Stimulated activated CD8-positive, alpha-beta memory T cell treated with anti-CD3 and anti-CD28 coated beads, Interleukin-2, amount 100 ng/mL, for 48 hours (primary cell): ENCODE data around the gene ALDH3B1.

ENCODE experiments used
- DNase-seq, 2 donors: peaks; one replicate each; pipeline ENCODE4 v3.0.0-alpha.2; 2020; ENCODE audit warnings: low read depth in 2 of 2

The ALDH3B1 gene

GRCh38 chr11:68044145-68044813 lies 34.2 kb downstream of the ALDH3B1 start:
- DNase-seq = no peak

GRCh38 chr11:68044898-68045351 lies 34.8 kb downstream of the ALDH3B1 start:
- DNase-seq = no peak

DNA sequence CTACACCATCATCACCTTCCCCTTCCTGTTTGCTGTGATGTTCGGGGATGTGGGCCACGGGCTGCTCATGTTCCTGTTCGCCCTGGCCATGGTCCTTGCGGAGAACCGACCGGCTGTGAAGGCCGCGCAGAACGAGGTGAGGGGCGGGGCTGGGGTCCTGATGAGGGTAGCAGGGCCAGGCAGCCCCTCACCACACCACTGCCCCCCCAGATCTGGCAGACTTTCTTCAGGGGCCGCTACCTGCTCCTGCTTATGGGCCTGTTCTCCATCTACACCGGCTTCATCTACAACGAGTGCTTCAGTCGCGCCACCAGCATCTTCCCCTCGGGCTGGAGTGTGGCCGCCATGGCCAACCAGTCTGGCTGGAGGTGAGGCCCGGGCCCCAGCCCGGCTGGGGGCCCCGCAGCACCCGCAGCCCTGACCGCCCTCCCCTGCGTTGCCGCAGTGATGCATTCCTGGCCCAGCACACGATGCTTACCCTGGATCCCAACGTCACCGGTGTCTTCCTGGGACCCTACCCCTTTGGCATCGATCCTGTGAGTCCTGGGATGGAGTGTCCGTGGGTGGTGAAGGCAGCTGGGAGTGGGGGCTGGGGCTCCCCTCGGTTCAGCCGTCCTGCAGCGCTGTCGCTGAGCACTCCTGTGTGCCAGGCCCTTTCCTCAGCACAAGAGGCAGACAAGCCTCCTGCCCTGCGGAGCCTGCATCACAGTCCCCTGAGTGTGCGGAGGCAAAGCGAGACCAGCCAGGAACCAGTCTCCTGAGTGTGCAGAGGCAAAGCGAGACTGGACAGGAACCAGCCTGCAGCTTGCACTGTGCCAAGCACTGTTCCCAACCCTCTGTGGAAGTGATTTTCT lies 37.5 kb downstream of the ALDH3B1 start:
- DNase-seq = no peak

DNA sequence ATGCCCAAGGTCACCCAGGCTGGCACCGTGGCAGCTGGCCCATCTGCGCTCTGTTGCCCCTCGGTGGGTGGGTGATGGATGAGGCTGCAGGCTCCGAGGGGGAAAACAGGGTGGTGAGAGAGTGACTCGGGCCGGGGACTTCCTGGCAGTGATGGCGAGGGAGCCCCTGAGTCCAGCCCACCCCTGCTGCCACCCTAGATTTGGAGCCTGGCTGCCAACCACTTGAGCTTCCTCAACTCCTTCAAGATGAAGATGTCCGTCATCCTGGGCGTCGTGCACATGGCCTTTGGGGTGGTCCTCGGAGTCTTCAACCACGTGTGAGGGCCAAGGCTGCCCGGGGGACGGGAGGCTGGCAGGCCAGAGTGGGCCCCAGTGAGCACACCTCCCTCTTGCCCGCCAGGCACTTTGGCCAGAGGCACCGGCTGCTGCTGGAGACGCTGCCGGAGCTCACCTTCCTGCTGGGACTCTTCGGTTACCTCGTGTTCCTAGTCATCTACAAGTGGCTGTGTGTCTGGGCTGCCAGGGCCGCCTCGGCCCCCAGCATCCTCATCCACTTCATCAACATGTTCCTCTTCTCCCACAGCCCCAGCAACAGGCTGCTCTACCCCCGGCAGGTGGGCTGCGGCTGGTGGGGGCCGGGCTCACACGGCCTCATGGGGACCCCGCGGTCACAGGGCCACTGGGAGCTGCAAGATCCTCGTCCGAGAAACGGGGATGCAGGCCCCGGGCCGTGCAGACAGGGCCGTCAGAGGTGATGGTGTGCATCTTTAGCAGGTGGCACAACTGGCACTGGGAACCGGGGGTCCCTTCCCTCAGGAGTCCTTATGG lies 38.8 kb downstream of the ALDH3B1 start:
- no peak for DNase-seq

GRCh38 chr11:68049509-68050370 lies 39.6 kb downstream of the ALDH3B1 start:
- DNase-seq = no peak

DNA sequence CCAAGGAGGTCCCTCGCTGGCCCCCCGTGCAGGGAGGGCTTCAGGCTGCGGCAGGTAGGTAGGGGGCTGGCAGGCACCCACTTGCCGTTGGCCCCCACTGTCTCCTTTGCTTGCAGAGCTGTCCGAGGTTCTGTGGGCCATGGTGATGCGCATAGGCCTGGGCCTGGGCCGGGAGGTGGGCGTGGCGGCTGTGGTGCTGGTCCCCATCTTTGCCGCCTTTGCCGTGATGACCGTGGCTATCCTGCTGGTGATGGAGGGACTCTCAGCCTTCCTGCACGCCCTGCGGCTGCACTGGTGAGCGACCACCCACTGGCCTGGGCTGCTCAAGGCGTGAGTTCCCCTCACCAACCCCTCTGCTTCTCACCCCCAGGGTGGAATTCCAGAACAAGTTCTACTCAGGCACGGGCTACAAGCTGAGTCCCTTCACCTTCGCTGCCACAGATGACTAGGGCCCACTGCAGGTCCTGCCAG lies 40.3 kb downstream of the ALDH3B1 start:
- DNase-seq = no peak

DNA sequence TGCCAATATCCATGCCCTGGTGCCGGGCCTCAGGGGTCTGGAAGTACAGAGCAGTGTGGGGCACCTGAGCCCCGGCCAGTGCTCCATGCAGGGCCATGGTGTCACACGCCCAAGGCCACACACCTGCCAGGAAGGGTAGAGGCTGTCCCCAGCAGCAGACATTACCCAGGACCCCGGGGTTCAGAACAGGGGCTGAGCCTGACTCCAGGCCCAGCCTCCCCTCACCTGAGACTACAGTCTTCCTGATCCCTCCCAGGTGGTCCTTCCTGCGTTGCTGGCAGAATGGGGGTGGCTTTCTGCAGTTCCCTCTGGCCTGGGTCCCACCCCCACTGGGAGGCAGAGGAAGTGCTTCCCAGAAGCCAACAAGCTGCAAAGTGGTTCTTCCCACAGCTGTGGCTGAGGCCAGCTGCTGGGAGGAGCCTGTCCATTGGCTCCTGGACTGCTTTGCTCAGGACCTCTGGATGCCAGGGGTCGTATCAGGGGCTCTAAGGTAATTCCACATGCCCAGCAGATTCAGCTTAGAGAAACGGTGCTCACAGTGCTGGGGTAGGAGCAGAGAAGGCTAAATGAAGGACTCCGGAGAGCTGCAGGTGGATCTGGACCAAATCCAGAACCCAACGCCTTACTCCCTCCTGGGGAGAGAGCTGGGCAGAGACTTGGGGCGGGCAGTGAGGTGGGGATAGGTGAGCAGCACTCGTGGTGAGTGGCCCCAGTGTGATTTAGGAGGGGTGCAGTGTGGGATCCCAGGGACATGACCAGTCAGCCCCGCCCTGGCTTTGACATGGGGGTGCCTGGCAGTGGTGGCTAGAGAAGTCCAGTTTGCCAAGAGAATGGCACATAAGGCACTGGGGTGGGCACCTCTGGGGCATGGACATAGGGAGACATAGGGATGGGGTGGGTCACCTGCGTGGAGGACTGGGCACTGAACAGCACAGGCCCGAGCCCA lies 41.3 kb downstream of the ALDH3B1 start:
- DNase-seq = no peak

GRCh38 chr11:68052137-68052873 lies 42.2 kb downstream of the ALDH3B1 start:
- no peak for DNase-seq

DNA sequence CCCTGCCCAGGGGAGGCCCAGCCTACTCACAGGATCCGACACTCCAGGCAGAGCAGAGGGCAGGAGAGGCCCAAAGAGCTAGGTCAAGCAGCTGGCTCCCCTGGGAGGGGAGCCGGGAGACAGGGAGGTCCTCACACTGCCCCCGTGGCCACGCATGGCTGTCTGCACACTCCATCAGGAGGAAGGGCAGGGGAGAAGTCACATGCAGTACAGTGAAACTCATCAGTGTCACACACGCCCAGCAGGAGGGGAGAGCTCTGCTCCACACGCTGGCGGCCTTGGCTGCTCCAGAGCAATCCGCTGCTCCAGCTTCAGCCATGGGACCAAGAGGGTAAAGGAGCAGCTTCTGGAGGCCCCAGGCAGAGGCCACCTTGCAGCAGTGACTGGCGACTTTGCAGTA lies 43.0 kb downstream of the ALDH3B1 start:
- no peak for DNase-seq

- DNase-seq = no peak
Measured at GRCh38 chr11:68053981-68054812, 44.1 kb downstream of the ALDH3B1 start.

- DNase-seq = no peak
Measured at GRCh38 chr11:68056317-68057285, 46.5 kb downstream of the ALDH3B1 start.

DNA sequence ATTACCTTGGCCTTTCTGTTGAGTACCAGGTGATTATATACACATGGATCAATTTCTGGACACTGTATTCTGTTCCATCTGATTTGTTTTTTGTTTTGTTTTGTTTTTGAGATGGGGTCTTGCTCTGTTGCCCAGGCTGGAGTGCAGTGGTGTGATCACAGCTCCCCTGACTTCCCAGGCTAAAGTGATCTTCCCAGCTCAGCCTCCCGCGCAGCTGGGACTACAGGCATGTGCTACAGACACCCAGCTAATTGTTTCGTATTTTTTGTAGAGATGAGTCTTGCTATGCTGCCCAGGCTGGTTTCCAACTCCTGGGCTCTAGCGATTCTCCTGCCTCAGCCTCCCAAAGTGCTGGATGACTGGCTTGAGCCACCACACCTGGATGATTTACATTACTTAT lies 47.7 kb downstream of the ALDH3B1 start:
- no peak for DNase-seq

DNA sequence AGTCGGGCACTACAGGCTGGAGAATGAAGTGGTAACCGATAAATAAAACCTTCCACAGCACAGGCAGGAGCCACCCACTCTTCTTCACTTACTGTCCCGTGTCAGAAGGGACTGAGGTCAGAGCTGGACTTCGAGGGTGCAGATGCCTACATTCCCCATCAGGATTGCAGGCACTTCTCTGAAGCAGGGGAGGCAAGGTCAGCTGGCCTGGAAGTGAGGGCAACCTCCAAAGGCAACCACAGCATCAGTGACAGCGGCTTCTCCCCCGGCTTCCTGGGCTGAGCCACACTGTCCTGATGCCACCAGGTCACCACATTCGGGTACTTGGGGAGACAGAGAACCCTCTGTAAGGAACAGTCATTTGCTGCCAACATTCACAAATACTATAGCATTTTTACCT lies 51.4 kb downstream of the ALDH3B1 start:
- DNase-seq = no peak

GRCh38 chr11:68064926-68065325 lies 54.8 kb downstream of the ALDH3B1 start:
- no peak for DNase-seq

- DNase-seq = no peak
Measured at GRCh38 chr11:68065841-68066240, 55.7 kb downstream of the ALDH3B1 start.

- DNase-seq = no peak
Measured at GRCh38 chr11:68066742-68067141, 56.6 kb downstream of the ALDH3B1 start.

DNA sequence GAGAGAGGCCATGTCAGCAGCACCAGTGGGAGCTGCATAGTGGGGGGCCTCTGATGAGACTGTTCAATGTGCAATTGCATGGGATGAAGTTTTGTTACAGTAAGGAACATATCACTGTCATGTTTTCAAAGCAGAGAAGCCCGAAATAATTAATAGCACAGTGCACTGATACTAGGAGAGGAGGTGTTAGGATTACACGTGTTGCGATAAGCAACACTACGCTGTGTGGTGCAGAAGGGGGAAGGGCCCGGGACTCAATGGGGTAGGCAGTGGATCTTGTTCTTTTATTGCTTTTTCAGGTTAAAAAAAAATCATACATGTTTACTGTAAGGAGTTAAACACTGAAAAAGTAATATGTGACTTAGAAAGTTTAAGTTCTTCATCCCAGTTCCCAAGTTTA lies 57.9 kb downstream of the ALDH3B1 start:
- DNase-seq = no peak
